HG03103 (cell line): Measurements from ENCODE around the gene LENEP.
A peak's percentile ranks its signal among the peaks of the same experiment; 100 is the strongest.

ENCODE experiments used
- ATAC-seq: cut with Tn5 transposase; IDR thresholded peaks from one replicate; pipeline ENCODE4 v1.9.1; 2021; ENCODE audit warnings: low read depth; ENCODE audit not compliant: unreplicated experiment

LENEP gene

DNA sequence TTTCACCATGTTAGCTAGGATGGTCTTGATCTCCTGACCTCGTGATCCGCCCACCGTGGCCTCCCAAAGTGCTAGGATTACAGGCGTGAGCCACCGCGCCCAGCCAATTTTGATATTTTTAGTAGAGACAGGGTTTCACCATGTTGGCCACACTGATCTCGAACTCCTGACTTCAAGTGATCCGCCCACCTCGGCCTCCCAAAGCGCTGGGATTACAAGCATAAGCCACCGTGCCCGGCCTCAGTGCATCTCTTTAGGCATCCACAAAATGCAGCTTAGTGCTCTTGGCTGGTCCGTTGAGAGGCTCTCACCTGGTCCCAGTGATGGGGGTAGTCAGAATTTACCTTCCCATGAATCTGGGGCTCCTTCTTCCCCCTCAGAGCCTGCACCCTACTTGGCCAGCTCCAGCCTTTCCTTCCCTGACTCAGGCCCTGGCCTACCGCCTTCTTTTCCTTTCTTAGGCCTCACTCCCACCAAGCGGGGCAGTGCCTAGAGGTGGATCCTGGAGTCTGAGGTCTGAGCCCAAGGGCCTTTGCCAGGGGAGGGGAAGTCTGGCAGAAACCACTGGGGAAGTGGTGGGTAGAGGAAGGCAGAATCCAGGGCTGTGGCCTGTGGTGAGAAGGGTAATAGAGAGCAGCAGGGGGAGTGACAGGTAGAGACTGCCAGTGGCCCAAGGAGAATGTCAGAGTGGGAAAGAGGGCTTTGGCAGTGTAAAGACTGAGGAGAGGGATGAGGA is 3.7 kb downstream of the LENEP start:
- ATAC-seq: no peak

DNA sequence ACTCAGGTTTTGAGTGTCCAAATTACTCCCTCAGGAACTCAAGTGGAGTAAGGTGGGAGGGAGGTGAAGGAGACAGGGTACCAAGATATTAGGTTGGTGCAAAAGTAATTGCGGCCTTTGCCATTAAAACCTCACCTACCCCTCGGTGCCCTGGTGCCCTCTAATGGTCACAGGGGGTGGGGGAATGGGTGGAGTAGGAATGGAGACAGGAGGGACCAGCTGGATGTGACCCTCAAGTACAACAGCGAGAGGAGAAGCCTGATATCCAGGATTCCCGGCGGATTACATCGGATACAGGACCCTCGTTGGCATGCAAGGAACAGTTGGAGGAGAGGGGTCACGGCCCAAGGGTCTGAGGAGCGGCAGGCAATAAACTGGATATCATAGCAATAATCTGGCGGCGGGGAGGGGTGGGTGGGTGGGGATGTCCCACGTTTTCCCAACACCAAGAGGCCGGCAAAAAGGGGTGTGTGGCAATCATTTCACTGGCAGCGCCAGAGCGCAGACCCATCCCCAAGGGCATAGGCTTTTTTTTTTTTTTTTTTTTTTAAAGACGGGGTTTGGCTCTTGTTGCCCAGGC is 4.9 kb downstream of the LENEP start:
- ATAC-seq: no peak

DNA sequence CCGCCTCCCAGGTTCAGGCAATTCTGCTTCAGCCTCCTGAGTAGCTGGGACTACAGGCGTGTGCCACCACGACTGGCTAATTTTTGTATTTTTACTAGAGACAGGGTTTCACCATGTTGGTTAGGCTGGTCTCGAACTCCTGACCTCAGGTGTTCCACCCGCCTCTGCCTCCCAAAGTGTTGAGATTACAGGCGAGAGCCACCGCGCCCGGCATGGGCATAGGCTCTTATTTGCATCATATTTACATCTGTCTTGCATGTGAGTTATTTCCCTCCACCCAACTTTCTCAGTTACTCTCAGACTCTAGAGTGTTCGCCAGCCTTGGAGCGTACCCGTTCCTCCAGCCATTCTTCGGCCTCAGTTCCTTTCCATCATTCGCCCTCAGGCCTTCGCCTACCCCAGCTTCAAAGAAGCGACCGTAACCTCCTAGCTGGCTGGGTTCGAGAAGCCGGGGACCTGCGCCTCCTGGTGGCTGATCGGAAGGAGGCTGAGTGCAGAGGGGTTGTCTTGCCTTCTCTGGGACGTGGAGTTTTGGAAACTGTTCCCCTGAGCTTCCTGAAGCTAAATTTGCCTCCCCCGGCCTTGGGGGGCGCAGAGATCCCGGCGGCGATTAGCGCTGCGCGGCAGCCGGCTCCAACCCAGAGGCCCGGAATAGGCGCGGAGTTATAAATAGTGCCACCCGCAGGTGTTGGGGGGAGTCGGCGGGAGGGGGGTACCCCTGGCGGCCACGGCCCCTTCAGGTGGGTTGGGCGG is 5.6 kb downstream of the LENEP start:
- no peak for ATAC-seq

DNA sequence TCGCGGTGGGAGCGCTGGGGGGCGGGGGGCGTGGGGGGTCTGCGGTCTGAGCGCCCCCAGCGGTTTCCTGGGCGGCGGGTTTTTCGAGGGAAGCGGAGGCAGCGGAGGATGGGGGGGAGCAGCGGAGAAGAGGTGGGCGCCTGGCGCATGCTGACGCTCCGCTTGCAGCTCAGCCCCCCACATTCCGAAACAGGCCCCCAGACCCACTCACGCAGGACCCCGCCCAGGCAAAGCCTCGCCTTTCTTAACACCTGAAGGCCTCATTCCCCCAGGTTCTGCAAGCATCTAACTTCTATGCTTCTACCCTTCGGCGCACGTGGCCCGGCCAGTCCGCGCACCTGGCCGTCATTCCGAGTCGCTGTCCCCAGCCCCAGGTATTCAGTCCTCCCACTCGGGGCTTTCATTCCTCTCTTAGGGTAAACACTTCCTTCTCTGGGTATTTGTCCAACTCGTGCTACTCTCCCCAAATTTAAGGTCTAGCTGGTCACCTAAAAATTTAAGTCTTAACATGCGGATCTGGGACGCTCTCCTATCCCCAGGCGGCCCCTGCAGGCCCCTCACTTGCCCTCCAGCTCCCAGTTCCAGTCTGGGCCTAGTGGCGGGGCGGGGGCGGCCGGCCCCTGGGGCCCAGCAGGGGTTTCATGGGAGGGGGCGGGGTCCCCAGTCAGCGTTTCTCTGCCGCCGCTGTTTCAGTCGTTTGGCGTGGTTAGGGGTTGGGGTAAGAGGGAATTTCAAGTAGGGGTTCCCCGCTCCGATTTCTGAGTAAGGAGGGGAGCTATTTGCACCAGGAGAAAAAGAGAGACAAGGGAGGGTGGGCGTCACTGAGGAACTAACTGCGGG is 6.4 kb downstream of the LENEP start:
- ATAC-seq: no peak

DNA sequence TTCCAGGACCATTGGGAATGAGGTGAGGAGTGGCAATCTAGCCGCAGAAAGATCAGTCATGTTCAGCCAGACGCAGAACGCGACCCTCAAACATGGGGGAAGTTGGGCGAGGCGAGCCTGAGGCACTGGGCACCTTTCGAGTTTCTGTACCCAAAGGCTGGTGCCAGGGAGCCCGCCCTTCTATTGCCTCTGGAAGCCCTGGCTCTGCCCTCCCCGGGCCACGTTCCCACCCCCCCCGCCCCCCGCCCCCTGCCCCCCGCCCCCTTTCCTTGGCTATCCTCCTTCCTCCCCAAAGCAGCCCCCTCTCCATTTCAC is 7.0 kb downstream of the LENEP start:
- no peak for ATAC-seq

DNA sequence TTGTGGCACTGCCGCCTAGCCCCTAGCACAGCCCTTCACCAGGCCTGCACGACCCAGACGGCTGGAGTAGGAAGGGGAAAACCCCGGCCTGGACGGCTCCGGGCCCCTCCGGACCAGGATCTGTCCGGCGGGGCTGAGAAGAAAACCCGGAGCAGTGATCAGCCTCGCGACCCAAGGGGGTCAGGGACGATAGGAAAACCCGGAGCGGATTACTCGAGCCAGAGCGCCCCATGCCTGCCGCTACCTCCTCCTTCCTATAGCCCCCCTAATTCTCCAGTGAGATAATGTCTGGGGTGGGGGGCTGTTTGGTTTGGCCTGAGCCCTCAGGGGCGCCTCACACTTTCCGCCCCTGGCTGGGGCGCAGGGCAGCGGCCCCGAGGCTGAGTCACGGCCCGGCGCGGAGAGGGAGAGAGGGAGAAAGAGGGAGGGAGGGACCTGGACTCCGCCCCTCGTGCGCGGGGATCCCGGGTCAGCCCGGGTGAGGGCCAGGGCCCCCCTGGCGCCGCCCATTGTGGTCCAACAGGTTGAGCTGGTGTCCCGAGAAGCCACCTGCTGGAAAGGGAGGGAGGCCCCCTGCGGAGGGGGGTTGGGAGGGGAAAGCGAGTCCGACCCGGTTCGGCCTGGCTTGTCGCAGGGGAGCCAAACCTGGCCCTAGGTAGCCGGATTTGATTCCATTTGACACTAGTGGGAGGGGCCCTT is 7.5 kb downstream of the LENEP start:
- ATAC-seq: peak; percentile 31

DNA sequence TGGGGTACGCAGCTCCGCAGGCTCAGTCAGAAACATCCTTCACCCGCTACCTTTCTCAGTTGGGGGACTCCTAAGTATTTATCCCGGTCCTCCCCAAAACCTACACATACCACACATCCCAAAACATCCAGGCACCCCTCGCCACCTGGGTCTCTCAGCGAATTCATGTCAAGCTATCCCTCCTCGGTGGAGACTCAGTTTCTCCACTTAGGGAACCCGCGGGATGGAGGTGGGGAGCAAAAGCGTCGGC is 8.0 kb downstream of the LENEP start:
- ATAC-seq: peak; percentile 16

DNA sequence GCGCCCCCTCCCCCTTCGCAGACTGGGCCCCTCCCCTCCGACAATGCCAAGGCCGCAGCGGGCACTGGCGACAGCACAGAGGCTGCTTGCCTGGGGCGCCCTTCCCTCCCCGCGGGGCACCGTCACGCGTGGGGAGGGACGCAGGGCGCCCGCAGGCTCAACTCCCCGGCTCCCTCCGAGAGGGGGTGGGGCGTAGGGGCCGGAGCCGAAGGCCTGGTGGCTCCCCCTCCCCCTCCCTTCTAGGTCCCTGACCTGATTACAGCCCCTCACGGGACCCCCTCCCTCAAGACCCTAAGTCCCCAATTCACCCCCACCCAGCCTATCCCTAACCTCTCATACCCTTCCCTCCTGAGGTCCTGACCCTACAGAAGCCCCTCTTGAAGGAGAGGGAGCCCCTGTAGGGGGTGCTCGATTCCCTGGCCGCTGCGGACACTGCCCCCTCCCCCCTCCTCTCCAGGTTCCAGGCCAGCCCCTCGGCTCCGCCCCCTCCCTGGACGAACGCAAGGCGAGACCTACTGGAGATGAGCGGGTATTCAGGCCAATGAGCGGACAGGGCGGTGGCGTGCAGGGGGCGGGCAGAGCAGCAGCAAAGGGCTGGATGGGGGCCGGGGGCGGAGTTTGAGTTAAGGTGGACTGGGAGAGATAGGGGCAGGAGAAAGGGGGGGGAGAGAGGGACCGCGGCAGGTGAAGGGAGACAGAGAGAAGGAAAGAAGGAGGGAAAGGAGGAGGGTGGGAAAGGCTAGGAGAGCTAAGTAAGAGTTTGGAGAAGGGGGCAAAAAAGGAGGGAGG is 8.5 kb downstream of the LENEP start:
- peak; percentile 50 for ATAC-seq

DNA sequence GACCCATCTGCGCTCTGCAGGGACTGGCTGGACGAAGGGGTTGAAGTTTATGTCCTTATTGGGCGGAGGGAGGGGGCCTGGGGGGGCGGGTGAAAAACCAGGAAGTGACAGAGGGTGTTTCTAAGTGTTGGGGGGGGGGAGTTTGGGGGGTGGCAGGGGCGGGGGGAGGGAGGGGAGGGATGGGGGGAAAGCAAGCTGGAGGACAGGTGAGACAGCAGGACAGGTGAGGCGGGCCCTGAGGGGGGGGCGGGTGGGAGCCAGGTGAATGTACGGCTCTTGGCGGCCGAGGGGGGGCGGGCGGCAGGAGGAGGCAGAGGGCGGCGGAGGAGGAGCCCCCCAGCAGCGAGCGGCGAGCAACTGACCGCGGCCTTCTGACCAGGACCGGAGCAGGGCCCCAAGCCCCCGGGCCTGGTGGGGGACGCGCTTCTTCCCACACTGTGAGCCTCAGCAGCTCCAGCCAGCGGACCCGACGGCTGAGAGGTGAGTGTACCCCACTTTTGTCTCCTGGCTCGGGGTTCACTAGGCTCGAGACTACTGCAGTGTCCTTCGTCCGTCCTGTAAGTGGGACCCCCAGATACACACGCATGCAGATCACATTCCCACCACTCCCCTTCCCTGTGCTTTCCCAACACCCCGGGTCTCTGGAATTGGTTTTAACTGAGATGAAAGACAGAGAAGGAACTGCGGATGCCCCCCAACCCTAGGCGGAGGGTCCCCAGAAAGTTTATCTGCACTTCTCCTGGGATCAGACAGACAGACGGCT is 9.3 kb downstream of the LENEP start, which contains the start of gene ZBTB7B:
ZBTB7B (plus strand) TSS at position 339 of the 763 bp plus-strand sequence. CDS start 11,859 bp downstream, outside the sequence.
- ATAC-seq: no peak

DNA sequence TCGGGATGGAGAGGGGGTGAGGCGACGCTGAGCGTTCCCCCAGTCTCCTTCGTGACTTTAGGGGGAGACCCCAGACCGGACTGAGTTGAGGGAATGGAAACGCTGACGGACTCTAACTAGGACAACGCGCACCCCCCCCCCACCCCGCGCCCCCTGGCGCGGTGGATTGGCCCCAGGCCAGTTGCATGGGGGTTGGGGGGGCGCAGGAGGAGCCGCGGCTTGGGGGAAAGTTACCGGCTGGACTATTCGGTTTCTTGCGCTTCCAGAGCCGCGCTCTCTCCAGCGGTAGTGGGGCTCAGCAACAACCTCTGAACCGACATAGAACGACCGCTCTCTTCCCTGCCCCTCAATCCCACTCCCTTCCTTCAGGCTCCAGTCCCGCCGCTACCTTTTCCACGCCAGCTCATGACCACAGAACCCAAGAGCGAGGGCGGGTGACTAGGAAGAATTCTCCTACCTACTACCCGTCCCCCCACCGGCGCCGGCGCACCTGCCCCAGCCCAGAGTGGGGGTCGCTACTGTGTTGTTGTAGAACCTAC is 9.9 kb downstream of the LENEP start:
- ATAC-seq: no peak

DNA sequence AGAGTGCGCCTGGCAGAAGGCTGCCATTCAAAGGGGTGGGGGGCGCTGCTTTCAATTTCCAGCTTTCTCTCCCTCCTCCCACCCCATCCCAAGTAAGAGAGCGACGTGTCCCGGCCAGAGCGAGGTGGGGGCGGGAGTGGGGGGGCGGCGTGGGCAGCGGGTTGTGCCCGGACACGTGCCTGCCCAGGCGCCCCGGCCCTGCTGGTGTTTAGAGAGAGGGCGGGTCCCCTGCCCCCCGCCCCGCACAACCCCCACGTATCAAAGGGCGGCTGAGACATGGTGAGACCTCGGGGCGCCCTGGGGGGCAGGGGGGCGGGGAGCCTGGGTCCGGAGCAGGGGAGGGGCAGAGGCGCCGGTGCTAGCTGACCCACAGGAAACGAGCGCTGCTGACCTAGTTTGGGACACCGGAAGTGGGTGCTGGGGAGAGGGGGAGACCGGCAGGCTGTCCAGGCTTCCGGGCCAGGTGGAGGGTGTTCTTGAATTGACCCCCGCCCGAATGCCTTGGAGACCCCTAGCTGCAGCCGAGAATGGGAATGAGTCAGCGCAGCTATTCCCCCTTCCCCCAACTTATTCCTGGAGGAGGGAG is 10.5 kb downstream of the LENEP start:
- ATAC-seq: no peak

DNA sequence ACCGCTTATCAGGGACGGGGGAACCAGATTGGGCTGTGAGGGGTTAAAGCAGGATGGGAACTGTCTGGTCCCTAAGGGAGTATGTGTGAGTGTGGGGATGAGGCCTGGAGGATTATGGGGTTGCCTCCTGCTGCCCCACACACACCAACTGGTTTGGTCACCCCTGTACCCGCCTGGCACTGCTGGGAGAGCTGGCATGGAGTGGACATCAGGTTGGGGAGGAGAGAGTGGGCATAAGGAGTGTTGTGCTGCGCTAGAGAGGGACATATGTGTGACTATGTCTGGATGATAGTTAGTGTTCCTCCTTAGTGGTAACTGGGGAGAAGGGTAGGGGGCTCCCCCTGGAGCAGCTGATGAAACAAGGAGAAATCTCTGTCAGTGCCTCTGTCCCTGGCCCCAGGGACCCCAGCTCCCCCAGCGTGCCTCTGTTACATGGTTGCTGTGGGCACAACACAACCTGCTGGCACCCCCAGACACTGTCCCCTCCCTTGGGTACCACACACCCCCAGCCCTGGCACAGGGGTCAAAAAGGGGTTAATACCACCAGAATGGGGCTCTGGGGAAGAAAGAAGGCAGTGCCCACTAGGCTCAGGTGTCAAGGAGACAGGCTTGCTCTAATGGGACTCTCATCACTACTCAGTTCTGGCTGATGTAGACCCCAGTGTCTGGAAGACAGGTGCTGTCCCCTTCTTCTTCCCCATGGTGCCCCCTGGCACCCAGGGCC is 11.1 kb downstream of the LENEP start:
- ATAC-seq: no peak

DNA sequence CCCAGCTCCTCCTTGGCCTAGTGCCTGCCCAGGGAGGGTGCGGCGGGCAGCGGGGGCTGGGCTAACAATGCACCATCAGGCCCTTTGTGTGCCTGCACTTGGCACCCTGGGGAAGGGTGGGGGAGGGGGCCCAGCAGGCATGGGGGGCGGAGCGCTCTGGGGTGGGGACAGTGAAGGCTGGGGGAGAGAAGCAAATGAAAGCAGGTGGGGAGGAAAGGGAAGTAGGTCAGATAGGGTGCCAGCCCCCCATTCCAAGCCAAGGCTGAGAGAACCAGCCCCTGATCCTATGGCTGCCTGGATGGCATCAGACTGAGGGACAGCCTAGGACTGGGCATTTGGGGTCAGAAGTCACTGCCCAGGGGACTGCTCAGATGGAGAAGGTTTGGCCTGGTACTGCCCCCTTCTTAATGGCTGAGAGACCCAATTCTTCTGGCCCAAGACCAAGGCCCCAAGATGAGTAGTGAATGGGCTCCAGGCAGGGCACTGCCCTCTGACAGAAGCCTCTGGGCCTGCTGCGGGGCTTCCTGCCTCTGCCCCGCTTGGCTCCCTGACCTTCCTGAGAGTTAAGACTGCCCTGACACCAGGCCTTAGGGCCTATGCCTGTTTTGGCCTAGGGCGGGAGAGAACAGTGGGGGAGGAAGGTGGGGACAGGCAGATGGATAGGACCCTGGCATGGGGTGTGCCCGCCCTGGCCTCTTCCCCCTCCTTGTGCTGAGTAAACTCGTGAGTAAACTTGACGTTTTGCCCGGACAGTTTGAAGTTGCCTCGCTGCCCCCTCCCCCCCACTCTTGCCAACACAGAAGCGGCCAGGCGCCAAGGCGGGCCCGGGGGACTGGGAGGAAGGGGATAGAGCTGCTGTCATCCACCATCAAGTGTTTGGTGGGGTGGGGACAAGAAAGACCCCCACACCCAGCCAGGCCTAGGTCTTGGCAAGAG is 12.0 kb downstream of the LENEP start:
- no peak for ATAC-seq

DNA sequence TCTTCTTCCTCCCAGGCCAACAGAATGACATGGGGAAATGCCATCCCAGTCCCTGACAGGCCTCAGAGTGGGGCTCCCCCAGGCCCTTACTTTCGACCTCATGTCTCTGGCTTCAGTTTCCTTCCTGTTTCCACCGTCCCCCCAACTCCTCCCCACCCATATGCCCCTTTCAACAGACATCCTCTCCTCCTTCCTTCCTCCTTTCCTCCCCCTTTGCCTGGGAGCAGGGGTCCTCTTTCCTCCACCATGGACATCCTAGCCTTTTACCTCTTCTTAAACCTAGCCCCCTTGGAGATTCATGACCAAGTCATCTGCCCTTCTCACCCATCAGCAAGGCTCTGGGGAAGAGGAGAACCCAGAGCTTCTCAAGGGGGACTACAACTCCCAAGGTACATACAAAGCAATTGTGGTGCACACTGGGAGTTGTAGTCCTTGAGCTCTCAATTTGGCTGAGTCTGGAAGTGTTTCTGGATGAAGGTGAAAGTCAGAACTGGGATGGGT is 13.3 kb downstream of the LENEP start:
- ATAC-seq: no peak

DNA sequence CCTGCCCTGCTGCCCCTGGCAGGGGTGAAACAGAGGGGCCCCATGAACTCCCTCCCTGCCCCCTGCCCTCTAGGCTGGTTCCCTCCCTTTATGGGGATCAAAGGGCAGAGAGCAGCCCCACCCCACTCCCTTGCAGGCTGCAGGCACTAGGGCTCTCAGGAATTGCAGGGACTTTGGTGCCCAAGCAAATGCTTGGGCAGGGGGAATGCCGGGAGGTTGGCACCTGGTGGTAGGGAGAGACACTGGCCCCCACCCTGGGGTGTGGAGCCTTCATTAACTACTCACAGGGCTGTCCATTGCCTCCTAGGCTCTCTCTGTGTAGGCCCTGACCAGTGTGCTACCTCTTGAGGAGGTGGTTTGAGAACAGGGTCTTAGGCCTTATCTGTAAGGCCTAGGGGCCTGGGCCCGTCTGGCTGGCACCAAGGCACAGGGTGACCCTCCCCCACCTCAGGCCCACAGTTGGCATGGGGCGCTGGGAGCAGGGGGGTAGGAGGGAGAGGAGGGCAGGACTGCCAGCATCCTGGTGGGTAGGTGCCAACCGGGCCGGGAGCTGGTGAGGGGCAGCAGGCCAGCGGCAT is 14.0 kb downstream of the LENEP start:
- no peak for ATAC-seq
